Measurements from ENCODE around the gene TOM1L2.
A peak's percentile ranks its signal among the peaks of the same experiment; 100 is the strongest.

TOM1L2 gene

GRCh38 chr17:17846645-17847044, 125.6 kb downstream of the TOM1L2 start:
- H3K9me3 ChIP-seq (ENCODE audit: control insufficient read depth, insufficient read depth, low read length): no peaks in the 10 kb centered on the region
- H3K4me3 ChIP-seq (ENCODE audit: low read depth, low read length): no peak overlapping the region
- H3K27me3 ChIP-seq (ENCODE audit: control insufficient read depth, insufficient read depth, low read length): no peaks in the 10 kb centered on the region
- no peaks in the 10 kb centered on the region for H3K36me3 ChIP-seq (ENCODE audit: control insufficient read depth, insufficient read depth, low read length)
- H3K27ac ChIP-seq (ENCODE audit: low read depth, low read length): no peak overlapping the region
- peaks cover 12% of the 10 kb centered on the region for H3K4me1 ChIP-seq (ENCODE audit: control insufficient read depth, insufficient read depth, low read length)
- no peak overlapping the region for H3K9ac ChIP-seq (ENCODE audit: low read depth, low read length)

DNA sequence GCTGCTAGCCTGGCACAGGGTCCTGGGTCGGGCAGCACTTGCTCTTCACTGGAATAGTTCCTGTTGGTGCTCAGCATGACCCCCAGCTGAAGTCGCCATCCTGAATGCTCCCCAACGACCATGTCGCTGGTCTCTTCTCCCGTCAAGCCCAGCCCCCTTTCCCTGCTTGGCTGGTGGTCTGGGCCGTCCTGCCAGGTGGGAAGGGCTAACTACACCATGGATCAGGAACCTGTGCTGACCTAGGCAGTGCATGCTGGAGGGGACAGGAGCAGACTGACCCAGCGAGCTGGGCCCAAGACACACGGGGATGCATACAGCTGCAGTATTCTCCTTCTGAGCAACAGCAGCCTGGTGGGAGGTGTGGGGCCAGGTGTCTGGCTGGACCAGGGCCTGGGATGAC, 126.2 kb downstream of the TOM1L2 start:
- no peaks in the 10 kb centered on the region for H3K9me3 ChIP-seq (ENCODE audit: control insufficient read depth, insufficient read depth, low read length)
- no peaks in the 10 kb centered on the region for H3K36me3 ChIP-seq (ENCODE audit: control insufficient read depth, insufficient read depth, low read length)
- peaks cover 18% of the 10 kb centered on the region for H3K4me1 ChIP-seq (ENCODE audit: control insufficient read depth, insufficient read depth, low read length)
- H3K4me3 ChIP-seq (ENCODE audit: low read depth, low read length): no peak overlapping the region
- no peak overlapping the region for H3K9ac ChIP-seq (ENCODE audit: low read depth, low read length)
- no peak overlapping the region for H3K27ac ChIP-seq (ENCODE audit: low read depth, low read length)
- no peaks in the 10 kb centered on the region for H3K27me3 ChIP-seq (ENCODE audit: control insufficient read depth, insufficient read depth, low read length)

GRCh38 chr17:17845046-17845775, 127.0 kb downstream of the TOM1L2 start:
- H3K27me3 ChIP-seq (ENCODE audit: control insufficient read depth, insufficient read depth, low read length): no peaks in the 10 kb centered on the region
- H3K4me1 ChIP-seq (ENCODE audit: control insufficient read depth, insufficient read depth, low read length): peaks cover 19% of the 10 kb centered on the region
- no peaks in the 10 kb centered on the region for H3K9me3 ChIP-seq (ENCODE audit: control insufficient read depth, insufficient read depth, low read length)
- no peaks in the 10 kb centered on the region for H3K36me3 ChIP-seq (ENCODE audit: control insufficient read depth, insufficient read depth, low read length)
- H3K9ac ChIP-seq (ENCODE audit: low read depth, low read length): no peak overlapping the region
- H3K4me3 ChIP-seq (ENCODE audit: low read depth, low read length): no peak overlapping the region
- H3K27ac ChIP-seq (ENCODE audit: low read depth, low read length): no peak overlapping the region

GRCh38 chr17:17844500-17844899, 127.7 kb downstream of the TOM1L2 start:
- Histone ChIP-seq H3K36me3 (ENCODE audit: control insufficient read depth, insufficient read depth, low read length) (no peaks in the 10 kb centered on the region), H3K27me3 (ENCODE audit: control insufficient read depth, insufficient read depth, low read length) (no peaks in the 10 kb centered on the region), H3K4me1 (ENCODE audit: control insufficient read depth, insufficient read depth, low read length) (peaks cover 24% of the 10 kb centered on the region), H3K9me3 (ENCODE audit: control insufficient read depth, insufficient read depth, low read length) (no peaks in the 10 kb centered on the region), H3K27ac (ENCODE audit: low read depth, low read length) (no peak overlapping the region), H3K4me3 (ENCODE audit: low read depth, low read length) (no peak overlapping the region), H3K9ac (ENCODE audit: low read depth, low read length) (no peak overlapping the region)

GRCh38 chr17:17844079-17844478, 128.1 kb downstream of the TOM1L2 start:
- no peak overlapping the region for H3K4me3 ChIP-seq (ENCODE audit: low read depth, low read length)
- no peaks in the 10 kb centered on the region for H3K9me3 ChIP-seq (ENCODE audit: control insufficient read depth, insufficient read depth, low read length)
- H3K27me3 ChIP-seq (ENCODE audit: control insufficient read depth, insufficient read depth, low read length): no peaks in the 10 kb centered on the region
- peaks cover 27% of the 10 kb centered on the region for H3K4me1 ChIP-seq (ENCODE audit: control insufficient read depth, insufficient read depth, low read length)
- no peak overlapping the region for H3K9ac ChIP-seq (ENCODE audit: low read depth, low read length)
- no peaks in the 10 kb centered on the region for H3K36me3 ChIP-seq (ENCODE audit: control insufficient read depth, insufficient read depth, low read length)
- no peak overlapping the region for H3K27ac ChIP-seq (ENCODE audit: low read depth, low read length)

GRCh38 chr17:17843096-17843495, 129.1 kb downstream of the TOM1L2 start:
- no peaks in the 10 kb centered on the region for H3K36me3 ChIP-seq (ENCODE audit: control insufficient read depth, insufficient read depth, low read length)
- no peaks in the 10 kb centered on the region for H3K27me3 ChIP-seq (ENCODE audit: control insufficient read depth, insufficient read depth, low read length)
- H3K4me1 ChIP-seq (ENCODE audit: control insufficient read depth, insufficient read depth, low read length): peaks cover 34% of the 10 kb centered on the region
- no peak overlapping the region for H3K27ac ChIP-seq (ENCODE audit: low read depth, low read length)
- H3K9ac ChIP-seq (ENCODE audit: low read depth, low read length): no peak overlapping the region
- H3K4me3 ChIP-seq (ENCODE audit: low read depth, low read length): no peak overlapping the region
- no peaks in the 10 kb centered on the region for H3K9me3 ChIP-seq (ENCODE audit: control insufficient read depth, insufficient read depth, low read length)

DNA sequence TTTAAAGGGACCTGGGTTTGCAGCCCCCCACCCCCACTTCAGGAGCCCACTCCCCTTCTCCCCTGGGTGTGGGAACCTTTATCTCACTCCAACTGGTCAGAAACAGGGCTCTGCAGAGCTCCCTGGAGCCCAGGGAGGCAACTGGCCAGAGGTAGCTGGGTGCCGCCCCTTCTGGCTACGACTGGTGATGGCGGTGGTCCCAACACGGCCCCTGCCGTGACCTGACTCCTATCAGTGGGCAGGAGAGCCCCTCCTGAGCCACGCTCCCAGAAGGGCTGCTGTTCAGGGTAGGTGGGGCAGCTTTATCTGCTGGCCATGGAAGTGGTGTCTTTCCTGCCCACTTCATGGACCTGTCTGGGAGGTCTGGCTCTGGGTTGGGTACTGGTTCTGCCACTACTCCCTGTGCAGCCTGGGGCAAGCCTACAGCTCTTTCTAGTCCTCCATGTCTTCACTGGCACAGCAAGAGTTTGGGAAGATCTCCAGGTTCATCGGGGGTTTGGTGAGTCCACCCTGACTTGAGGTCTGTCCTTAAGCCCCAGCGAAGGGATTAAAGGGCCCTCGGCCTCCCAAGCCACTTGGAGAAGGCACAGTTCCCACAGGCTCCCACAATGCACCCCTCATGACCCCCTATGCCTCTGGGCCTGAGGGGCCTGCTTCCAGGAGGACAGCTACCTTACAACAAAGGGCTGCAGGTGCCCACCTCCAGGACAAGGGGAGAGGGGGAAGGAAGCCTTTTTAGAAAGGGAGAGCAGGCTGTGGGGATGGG, 129.9 kb downstream of the TOM1L2 start:
- no peak overlapping the region for H3K9ac ChIP-seq (ENCODE audit: low read depth, low read length)
- H3K27ac ChIP-seq (ENCODE audit: low read depth, low read length): no peak overlapping the region

DNA sequence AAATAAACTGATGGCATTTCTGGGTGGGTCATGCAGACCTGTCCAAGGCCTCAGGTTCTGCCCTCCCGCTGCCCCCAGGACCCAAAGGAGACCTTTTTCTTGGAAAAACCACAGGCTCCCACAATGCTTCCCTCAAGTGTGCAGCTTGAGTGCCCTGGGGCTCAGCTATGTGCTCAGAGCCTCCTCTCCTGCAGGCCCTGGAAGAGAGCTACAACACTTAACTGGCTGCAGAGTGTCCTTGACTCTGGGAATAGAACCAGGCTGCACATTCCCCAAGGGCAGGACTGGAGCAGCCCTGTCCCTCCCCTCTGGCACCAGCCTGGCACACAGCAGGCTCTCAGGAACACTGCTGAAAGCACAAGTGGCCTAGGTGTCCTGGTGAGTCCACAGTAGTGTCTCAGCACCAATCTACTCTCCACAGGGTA, 130.6 kb downstream of the TOM1L2 start:
- Histone ChIP-seq H3K27me3 (ENCODE audit: control insufficient read depth, insufficient read depth, low read length) (no peaks in the 10 kb centered on the region), H3K4me1 (ENCODE audit: control insufficient read depth, insufficient read depth, low read length) (peaks cover 45% of the 10 kb centered on the region), H3K27ac (ENCODE audit: low read depth, low read length) (peak overlapping the region; percentile 91), H3K36me3 (ENCODE audit: control insufficient read depth, insufficient read depth, low read length) (no peaks in the 10 kb centered on the region), H3K4me3 (ENCODE audit: low read depth, low read length) (no peak overlapping the region), H3K9ac (ENCODE audit: low read depth, low read length) (no peak overlapping the region), H3K9me3 (ENCODE audit: control insufficient read depth, insufficient read depth, low read length) (no peaks in the 10 kb centered on the region)

More for the DNA sequence above, 129.9 kb downstream of the TOM1L2 start:
- Histone ChIP-seq H3K27me3 (ENCODE audit: control insufficient read depth, insufficient read depth, low read length) (no peaks in the 10 kb centered on the region), H3K36me3 (ENCODE audit: control insufficient read depth, insufficient read depth, low read length) (no peaks in the 10 kb centered on the region), H3K4me1 (ENCODE audit: control insufficient read depth, insufficient read depth, low read length) (peaks cover 42% of the 10 kb centered on the region), H3K9me3 (ENCODE audit: control insufficient read depth, insufficient read depth, low read length) (no peaks in the 10 kb centered on the region), H3K4me3 (ENCODE audit: low read depth, low read length) (no peak overlapping the region)

DNA sequence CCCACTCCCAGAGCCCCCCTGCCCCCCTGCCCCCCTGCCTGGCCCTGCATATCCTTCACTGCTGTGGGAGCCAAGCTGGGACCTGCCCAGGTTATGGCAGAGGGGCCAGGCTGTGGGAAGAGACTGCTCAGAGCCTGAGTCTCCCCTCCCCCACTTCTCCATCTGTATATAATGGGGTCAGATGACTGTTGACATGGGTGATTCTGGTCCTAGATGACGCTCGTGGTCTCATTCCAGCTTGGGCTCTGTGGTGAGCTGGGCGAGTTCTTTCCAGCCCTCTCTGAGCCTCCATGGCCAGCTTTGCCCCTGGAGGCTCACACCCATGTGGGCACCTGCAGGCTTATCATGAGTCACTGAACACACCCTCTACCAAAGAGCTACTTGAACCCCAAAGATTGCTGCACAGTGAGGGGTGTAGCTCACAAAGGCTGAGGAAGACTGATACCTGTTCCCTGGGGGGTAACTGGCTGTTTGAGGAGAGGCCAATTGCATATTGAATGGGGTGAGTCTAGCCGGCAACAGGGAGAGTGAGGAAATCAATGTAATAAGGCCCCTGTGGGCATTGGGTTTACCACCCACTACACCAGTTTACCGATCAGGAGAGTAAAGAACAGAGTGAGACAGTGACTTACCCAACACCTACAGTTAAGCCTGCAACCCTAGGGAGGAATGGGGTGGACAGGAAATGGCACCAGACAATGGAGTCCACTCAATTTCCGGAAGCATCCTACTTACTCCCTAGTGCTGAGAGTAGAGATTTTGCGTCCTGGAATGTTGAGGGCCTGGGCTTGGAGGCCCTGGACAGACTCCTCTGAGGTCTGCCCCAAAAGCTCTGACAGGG, 131.2 kb downstream of the TOM1L2 start:
- Histone ChIP-seq H3K27ac (ENCODE audit: low read depth, low read length) (peak overlapping the region; percentile 91), H3K4me3 (ENCODE audit: low read depth, low read length) (no peak overlapping the region), H3K9me3 (ENCODE audit: control insufficient read depth, insufficient read depth, low read length) (no peaks in the 10 kb centered on the region), H3K4me1 (ENCODE audit: control insufficient read depth, insufficient read depth, low read length) (peaks cover 45% of the 10 kb centered on the region), H3K27me3 (ENCODE audit: control insufficient read depth, insufficient read depth, low read length) (no peaks in the 10 kb centered on the region), H3K36me3 (ENCODE audit: control insufficient read depth, insufficient read depth, low read length) (no peaks in the 10 kb centered on the region), H3K9ac (ENCODE audit: low read depth, low read length) (no peak overlapping the region)

DNA sequence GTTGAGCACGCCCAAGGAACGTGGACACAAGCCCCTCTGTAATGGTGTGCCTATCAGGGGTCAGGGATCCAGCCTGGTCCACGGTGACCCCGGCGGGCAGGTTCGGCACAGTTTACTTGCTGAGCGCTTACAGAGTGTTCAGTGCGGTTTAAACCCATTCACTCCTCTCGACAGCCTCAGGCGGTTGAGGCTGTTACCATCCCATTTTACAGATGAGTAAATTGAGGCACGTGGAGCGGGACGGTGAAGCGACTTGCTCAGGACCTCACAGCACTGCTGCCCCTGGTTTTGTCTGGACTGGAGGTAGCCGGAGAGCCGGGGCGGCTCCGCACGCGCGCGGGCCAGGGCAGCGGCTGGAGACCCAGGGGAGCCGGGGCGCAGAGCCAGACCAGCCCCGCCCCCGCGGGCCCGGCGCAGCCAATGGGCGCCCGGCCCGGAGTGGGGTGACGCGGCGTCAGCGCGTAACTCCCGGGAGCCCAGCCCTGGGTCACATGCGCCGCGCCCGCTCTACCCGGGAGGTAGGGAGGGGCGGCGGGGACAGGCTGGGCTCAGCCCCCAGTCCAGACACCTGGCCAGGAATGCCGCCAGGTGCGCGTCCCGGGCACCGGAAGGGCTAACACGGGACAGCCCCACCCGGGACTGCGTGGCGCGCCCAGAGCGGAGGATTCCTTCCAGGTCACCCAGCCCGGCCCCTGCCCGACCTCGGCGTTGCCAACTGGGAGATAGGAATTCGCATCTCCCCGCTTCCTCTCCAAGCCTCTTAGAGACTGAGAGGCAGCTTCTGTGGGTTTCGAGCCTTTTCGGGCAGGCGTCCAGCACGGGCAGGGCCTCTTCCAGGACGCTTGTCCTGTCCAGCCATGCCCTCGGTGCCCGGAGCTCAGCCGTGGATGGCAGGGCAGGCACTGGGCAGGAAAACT, 132.2 kb downstream of the TOM1L2 start:
- peak overlapping the region; percentile 91 for H3K27ac ChIP-seq (ENCODE audit: low read depth, low read length)
- H3K4me1 ChIP-seq (ENCODE audit: control insufficient read depth, insufficient read depth, low read length): peaks cover 47% of the 10 kb centered on the region
- no peaks in the 10 kb centered on the region for H3K9me3 ChIP-seq (ENCODE audit: control insufficient read depth, insufficient read depth, low read length)

More for the DNA sequence above, 132.2 kb downstream of the TOM1L2 start:
- Histone ChIP-seq H3K27me3 (ENCODE audit: control insufficient read depth, insufficient read depth, low read length) (0 out of 2 replicates have a peak, but pooled peaks cover 5% of the 10 kb centered on the region), H3K4me3 (ENCODE audit: low read depth, low read length) (peak overlapping the region; percentile 59), H3K36me3 (ENCODE audit: control insufficient read depth, insufficient read depth, low read length) (no peaks in the 10 kb centered on the region), H3K9ac (ENCODE audit: low read depth, low read length) (peak overlapping the region; percentile 71)

Measured in HUES48 (cell line).